ENCODE data around the gene BCS1L. TPM values are rescaled to one million over a fixed set of nuclear protein-coding genes. Genes with fewer than 3 reads are reported as not detected.
A peak's percentile ranks its signal among the peaks of the same experiment; 100 is the strongest.

The BCS1L gene
- total and polyA plus RNA-seq, 2 experiments from 2014 or later: 24.3 to 48.1 TPM

DNA sequence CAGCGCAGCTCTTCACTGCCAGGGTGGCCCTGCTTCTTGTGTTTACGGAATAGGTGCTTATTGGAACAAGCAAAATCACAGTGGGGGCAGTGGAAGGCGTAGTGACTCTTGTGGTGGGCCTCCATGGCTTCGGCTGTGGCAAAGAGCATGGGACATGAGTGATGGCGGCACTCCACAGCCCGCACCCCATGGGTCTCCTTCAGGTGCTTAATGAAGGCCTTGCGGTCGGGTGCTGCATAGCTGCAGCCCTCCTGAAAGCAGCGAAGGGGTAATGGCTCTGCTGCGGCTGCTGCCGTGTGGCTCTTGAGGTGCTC is 10.7 kb upstream of the BCS1L start:
- no peaks in the 10 kb centered on the region for H3K9me3 ChIP-seq (ENCODE audit: low read depth)
- no peaks in the 10 kb centered on the region for H3K4me1 ChIP-seq (ENCODE audit: insufficient read depth)
- WGBS (ENCODE audit: low lambda C conversion rate, missing lambda C conversion rate): 92% methylated on average over 10 of the region's 11 CpGs
- H3K27me3 ChIP-seq: no peaks in the 10 kb centered on the region
- TF ChIP-seq EZH2phosphoT487 (IDR thresholded peaks at IDR 0.05; ENCODE audit: low read depth, severe bottlenecking, unreplicated experiment): no peak
- H3K4me3 ChIP-seq: no peak overlapping the region
- H3K4me2 ChIP-seq: no peak overlapping the region
- H3K36me3 ChIP-seq (replicated peaks; ENCODE audit: insufficient read depth, low read depth): no peaks in the 10 kb centered on the region
- no peaks in the 10 kb centered on the region for H4K20me1 ChIP-seq (ENCODE audit: insufficient read depth, poor library complexity, severe bottlenecking)
- no peak overlapping the region for H3K27ac ChIP-seq
- no peaks in the 10 kb centered on the region for H3K9me2 ChIP-seq (replicated peaks; ENCODE audit: insufficient read depth)
- peaks cover 5% of the 10 kb centered on the region for H3K79me2 ChIP-seq
- no peak for DNase-seq (ENCODE audit: low spot score)
- no peak overlapping the region for H2AFZ ChIP-seq

DNA sequence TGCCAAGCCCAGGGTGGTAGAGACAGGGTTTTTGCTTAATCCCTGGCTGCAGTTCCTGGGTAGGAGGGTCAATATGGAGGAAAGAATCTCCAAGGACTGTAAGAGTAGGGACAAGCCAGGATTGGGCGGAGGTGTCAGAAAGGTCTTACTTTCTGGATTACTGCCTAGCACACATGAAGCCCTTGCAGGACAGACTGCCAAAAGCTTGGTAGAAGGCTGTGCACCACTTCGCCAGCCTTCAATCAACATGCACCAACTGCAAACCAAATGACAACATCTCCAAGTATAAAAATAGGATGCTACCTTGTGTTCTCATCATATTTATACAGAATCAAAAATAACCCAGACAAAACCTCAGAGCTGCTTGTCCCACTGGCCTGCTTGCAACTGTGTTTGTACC is 3.7 kb upstream of the BCS1L start:
- Histone ChIP-seq H3K36me3 (replicated peaks; ENCODE audit: insufficient read depth, low read depth) (no peaks in the 10 kb centered on the region), H4K20me1 (ENCODE audit: insufficient read depth, poor library complexity, severe bottlenecking) (no peaks in the 10 kb centered on the region), H2AFZ (no peak overlapping the region), H3K4me1 (ENCODE audit: insufficient read depth) (peaks cover 4% of the 10 kb centered on the region), H3K27ac (no peak overlapping the region), H3K79me2 (peaks cover 26% of the 10 kb centered on the region), H3K9me2 (replicated peaks; ENCODE audit: insufficient read depth) (no peaks in the 10 kb centered on the region), H3K4me3 (no peak overlapping the region), H3K9me3 (ENCODE audit: low read depth) (no peaks in the 10 kb centered on the region), H3K4me2 (no peak overlapping the region), H3K27me3 (no peaks in the 10 kb centered on the region)
- no peak for TF ChIP-seq EZH2phosphoT487 (IDR thresholded peaks at IDR 0.05; ENCODE audit: low read depth, severe bottlenecking, unreplicated experiment)
- TF ChIP-seq, protein P1, sequence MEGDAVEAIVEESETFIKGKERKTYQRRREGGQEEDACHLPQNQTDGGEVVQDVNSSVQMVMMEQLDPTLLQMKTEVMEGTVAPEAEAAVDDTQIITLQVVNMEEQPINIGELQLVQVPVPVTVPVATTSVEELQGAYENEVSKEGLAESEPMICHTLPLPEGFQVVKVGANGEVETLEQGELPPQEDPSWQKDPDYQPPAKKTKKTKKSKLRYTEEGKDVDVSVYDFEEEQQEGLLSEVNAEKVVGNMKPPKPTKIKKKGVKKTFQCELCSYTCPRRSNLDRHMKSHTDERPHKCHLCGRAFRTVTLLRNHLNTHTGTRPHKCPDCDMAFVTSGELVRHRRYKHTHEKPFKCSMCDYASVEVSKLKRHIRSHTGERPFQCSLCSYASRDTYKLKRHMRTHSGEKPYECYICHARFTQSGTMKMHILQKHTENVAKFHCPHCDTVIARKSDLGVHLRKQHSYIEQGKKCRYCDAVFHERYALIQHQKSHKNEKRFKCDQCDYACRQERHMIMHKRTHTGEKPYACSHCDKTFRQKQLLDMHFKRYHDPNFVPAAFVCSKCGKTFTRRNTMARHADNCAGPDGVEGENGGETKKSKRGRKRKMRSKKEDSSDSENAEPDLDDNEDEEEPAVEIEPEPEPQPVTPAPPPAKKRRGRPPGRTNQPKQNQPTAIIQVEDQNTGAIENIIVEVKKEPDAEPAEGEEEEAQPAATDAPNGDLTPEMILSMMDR (IDR thresholded peaks at IDR 0.05; ENCODE audit: poor library complexity): no peak
- no peak for TF ChIP-seq EZH2 (IDR thresholded peaks at IDR 0.05; ENCODE audit: borderline replicate concordance)
- WGBS (ENCODE audit: low lambda C conversion rate, missing lambda C conversion rate): 100% methylated on average over 2 of the region's 2 CpGs
- no peak for DNase-seq (ENCODE audit: low spot score)

DNA sequence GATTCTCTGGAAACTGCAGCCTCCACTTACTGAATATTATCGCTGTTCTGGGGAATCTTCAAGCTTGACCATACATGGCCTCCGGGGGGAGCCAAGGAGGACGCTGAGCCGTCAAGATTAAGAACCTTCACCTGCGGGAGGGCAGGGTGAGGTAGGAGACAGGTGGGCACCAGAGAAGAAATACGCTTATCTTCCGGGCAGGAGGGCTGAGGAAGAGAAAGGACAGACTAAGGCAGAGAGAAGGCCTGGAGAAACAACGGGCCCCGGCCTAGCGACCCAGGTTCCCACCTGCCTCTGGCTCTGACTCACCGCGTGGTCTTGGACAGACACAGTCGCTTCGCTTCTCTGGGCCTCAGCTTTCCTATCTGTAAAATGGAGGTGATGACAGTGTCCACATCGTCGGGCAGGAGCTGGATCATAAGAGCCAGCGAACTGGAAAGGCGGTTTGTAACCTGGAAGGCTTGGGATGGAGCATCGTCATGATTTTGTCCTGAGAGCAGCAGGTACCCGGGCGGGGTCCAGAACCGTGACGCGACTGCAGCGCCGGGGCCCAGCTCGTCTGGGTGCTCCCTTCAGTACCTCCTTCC is 719 bp upstream of the BCS1L start:
- H4K20me1 ChIP-seq (ENCODE audit: insufficient read depth, poor library complexity, severe bottlenecking): no peaks in the 10 kb centered on the region
- H3K4me2 ChIP-seq: peak overlapping the region; percentile 95
- H3K4me1 ChIP-seq (ENCODE audit: insufficient read depth): peaks cover 4% of the 10 kb centered on the region
- 2% methylated on average over 27 of the region's 27 CpGs for WGBS (ENCODE audit: low lambda C conversion rate, missing lambda C conversion rate)
- H2AFZ ChIP-seq: peak overlapping the region; percentile 39
- peaks cover 26% of the 10 kb centered on the region for H3K79me2 ChIP-seq
- peak; percentile 77 for DNase-seq (ENCODE audit: low spot score)
- H3K36me3 ChIP-seq (replicated peaks; ENCODE audit: insufficient read depth, low read depth): no peaks in the 10 kb centered on the region
- peak overlapping the region; percentile 65 for H3K27ac ChIP-seq
- H3K4me3 ChIP-seq: peak overlapping the region; percentile 69
- H3K9me2 ChIP-seq (replicated peaks; ENCODE audit: insufficient read depth): no peaks in the 10 kb centered on the region
- H3K27me3 ChIP-seq: no peaks in the 10 kb centered on the region
- H3K9me3 ChIP-seq (ENCODE audit: low read depth): no peaks in the 10 kb centered on the region
- TF ChIP-seq EZH2phosphoT487 (IDR thresholded peaks at IDR 0.05; ENCODE audit: low read depth, severe bottlenecking, unreplicated experiment) (no peak), EZH2 (IDR thresholded peaks at IDR 0.05; ENCODE audit: borderline replicate concordance) (no peak)
- TF ChIP-seq, protein P1 (IDR thresholded peaks at IDR 0.05; ENCODE audit: poor library complexity): peak; percentile 55

DNA sequence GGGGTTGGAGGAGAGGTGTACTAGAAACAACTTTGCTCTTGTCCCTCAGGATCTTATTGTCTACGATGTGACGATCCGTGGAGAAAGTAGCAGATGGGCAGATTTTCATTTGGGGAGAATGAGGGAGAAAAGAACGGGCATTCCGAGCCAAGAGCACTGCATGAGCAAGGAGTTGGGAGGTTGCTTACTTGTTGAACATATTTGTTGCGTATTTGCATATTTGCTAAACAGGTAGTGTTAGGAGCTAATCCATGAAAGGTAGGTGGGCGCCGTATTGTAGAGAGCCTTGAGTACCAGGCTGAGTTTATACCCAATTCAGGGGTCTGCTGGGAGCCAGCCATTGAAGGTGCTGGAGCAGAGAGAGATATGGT is 490 bp downstream of the BCS1L start:
- peak overlapping the region; percentile 69 for H3K4me3 ChIP-seq
- H3K79me2 ChIP-seq: peaks cover 26% of the 10 kb centered on the region
- no peaks in the 10 kb centered on the region for H3K9me3 ChIP-seq (ENCODE audit: low read depth)
- H3K4me2 ChIP-seq: peak overlapping the region; percentile 95
- H3K4me1 ChIP-seq (ENCODE audit: insufficient read depth): peaks cover 4% of the 10 kb centered on the region
- peak overlapping the region; percentile 70 for H2AFZ ChIP-seq
- H3K27me3 ChIP-seq: no peaks in the 10 kb centered on the region
- no peaks in the 10 kb centered on the region for H3K36me3 ChIP-seq (replicated peaks; ENCODE audit: insufficient read depth, low read depth)
- DNase-seq (ENCODE audit: low spot score): no peak
- WGBS (ENCODE audit: low lambda C conversion rate, missing lambda C conversion rate): 27% methylated on average over 8 of the region's 8 CpGs
- TF ChIP-seq EZH2phosphoT487 (IDR thresholded peaks at IDR 0.05; ENCODE audit: low read depth, severe bottlenecking, unreplicated experiment) (no peak), EZH2 (IDR thresholded peaks at IDR 0.05; ENCODE audit: borderline replicate concordance) (no peak)
- TF ChIP-seq, protein P1 (IDR thresholded peaks at IDR 0.05; ENCODE audit: poor library complexity): no peak
- no peaks in the 10 kb centered on the region for H3K9me2 ChIP-seq (replicated peaks; ENCODE audit: insufficient read depth)
- no peak overlapping the region for H3K27ac ChIP-seq
- H4K20me1 ChIP-seq (ENCODE audit: insufficient read depth, poor library complexity, severe bottlenecking): no peaks in the 10 kb centered on the region

All from hepatocyte (in vitro differentiated cells).